ENCODE results near the gene HSP90AB1.

Gene HSP90AB1

DNA sequence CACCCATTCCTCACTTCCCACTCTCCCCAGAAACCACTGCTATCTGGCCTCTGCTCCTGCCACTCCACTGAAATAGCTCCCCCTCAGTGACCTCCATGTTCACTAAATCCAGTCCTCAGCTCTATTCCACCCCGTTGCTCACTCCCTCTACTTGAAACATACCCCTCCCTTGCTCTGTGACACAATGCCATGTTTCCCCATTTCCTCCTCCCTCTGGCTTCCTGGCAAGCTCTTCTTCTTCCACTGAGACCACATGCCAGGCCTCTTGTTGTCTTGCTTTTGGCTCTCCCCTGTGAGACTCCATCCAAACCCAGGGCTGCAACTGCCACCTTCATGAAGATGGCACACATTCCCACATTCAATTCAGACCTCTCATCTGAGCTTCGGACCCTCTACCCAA lies 37.2 kb downstream of the HSP90AB1 start:
- no peak for DNase-seq (ENCODE audit: low read depth, low spot score)
- H3K4me3 ChIP-seq (ENCODE audit: low read depth, low read length) = no peak overlapping the region
- CTCF ChIA-PET = interaction anchor here (0.8 to 3.5 kb wide), 6 partner anchors 15 to 54 kb away, joined by 3 to 19 read pairs (median 4); partner anchors contain the start of genes AARS2 and TMEM151B
- POLR2A ChIA-PET = no interaction called here
- TF ChIP-seq, protein P1, sequence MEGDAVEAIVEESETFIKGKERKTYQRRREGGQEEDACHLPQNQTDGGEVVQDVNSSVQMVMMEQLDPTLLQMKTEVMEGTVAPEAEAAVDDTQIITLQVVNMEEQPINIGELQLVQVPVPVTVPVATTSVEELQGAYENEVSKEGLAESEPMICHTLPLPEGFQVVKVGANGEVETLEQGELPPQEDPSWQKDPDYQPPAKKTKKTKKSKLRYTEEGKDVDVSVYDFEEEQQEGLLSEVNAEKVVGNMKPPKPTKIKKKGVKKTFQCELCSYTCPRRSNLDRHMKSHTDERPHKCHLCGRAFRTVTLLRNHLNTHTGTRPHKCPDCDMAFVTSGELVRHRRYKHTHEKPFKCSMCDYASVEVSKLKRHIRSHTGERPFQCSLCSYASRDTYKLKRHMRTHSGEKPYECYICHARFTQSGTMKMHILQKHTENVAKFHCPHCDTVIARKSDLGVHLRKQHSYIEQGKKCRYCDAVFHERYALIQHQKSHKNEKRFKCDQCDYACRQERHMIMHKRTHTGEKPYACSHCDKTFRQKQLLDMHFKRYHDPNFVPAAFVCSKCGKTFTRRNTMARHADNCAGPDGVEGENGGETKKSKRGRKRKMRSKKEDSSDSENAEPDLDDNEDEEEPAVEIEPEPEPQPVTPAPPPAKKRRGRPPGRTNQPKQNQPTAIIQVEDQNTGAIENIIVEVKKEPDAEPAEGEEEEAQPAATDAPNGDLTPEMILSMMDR (IDR thresholded peaks at IDR 0.05; ENCODE audit: insufficient read depth, low read length, missing control alignments) = no peak

DNA sequence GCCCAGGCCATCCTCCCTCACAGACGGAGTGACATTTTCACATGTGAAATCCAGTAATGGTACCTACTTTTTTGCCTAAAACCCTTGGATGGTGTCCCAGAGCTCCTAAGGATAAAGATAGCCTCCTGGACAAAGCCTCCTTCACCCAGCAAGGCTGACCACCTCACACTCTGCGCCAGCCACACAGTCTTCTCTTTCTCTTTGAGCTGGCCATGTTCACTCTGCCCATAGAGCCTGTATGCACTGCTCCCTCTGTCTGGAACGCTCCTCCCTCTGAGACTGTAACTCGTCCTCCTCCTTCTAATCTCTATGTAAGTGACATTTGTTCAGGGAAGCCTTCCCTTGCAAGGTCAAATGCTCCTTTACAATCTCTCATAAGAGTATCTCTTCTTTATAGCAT lies 38.0 kb downstream of the HSP90AB1 start:
- no peak overlapping the region for H3K4me3 ChIP-seq (ENCODE audit: low read depth, low read length)
- POLR2A ChIA-PET = no interaction called here
- DNase-seq (ENCODE audit: low read depth, low spot score) = no peak
- TF ChIP-seq, protein P1 (IDR thresholded peaks at IDR 0.05; ENCODE audit: insufficient read depth, low read length, missing control alignments) = no peak
- CTCF ChIA-PET = interaction anchor here (0.8 to 3.5 kb wide), 7 partner anchors 16 to 112 kb away, joined by 3 to 19 read pairs (median 4); partner anchors contain the start of genes AARS2 and TMEM151B

DNA sequence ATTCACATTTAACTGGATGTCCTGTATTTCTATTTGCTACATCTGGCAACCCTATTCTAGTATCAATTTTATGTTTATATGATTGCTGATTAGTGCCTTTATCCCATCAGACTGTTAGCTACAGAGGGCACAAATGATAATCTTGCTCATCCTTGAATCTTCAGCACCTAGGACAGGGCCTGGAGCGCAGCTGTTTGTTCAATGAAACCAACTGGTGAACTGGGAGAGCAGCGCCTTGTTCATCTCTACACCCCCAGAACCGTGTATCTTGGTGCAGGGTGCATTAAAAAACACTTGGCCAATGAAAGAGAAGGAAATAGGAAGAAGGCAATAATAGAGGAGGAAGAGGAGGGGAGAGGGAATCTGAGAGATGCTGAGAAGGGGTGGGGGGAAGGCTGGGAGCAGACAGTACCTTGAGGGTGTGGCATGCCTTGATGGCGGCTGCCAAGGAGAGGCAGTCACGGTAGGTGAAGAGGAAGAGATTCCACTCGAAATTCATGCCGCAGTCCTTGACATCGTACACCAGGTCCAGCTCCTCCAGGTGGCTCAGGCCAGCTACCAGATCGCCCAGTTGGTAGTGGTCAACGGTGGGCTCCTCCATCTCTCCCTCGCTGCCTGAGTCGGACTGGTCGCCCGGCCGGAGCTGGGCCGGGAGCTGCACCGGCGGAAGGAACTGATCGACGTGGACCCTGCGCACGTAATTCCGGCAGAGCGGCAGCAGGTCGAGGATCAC lies 38.8 kb downstream of the HSP90AB1 start:
- ChIA-PET POLR2A (no interaction called here), CTCF (interaction anchor here (0.9 to 1.6 kb wide), 4 partner anchors 18 to 113 kb away, joined by 3 to 4 read pairs (median 4); no protein-coding TSS in a partner anchor)

DNA sequence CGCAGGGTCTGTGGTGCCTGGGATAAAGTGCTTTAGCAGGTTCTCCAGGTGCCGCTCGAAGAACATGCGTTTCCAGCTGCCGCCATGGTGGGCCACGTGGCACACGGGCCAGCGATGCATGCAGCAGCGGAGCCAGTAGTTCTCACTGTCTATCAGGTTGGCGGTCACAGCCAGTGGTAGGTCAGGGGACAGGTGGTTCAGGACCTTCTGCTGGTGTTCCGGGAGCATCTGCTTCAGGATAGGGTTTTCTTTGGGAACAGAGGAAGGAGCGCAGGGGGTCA lies 39.3 kb downstream of the HSP90AB1 start:
- POLR2A ChIA-PET = no interaction called here
- DNase-seq (ENCODE audit: low read depth, low spot score) = no peak
- TF ChIP-seq, protein P1 (IDR thresholded peaks at IDR 0.05; ENCODE audit: insufficient read depth, low read length, missing control alignments) = no peak
- CTCF ChIA-PET = interaction anchor here (1.2 to 1.6 kb wide), 2 partner anchors 18 to 113 kb away, joined by 3 to 4 read pairs; no protein-coding TSS in a partner anchor
- H3K4me3 ChIP-seq (ENCODE audit: low read depth, low read length) = no peak overlapping the region

More for the DNA sequence above, 38.8 kb downstream of the HSP90AB1 start:
- TF ChIP-seq, protein P1 (IDR thresholded peaks at IDR 0.05; ENCODE audit: insufficient read depth, low read length, missing control alignments) = no peak
- DNase-seq (ENCODE audit: low read depth, low spot score) = no peak
- H3K4me3 ChIP-seq (ENCODE audit: low read depth, low read length) = no peak overlapping the region

DNA sequence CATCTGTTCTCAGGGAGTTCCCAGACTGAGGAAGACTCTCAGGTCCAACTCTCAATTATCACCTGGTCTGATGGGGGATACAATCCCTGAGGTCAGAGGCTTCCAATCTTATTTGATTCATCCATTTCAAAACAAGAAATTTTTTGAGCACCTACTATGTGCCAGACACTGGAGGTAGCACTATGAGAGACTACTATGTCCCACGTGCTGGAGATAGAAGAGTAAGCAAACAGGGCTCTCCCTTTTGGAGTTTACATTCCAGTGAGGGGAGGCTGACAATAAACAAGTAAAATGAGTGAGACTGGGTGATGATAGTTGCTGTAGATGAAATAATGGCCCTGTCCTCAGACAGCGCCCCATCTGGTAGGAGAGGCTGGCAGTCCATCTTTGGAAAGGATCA lies 39.8 kb downstream of the HSP90AB1 start:
- no peak overlapping the region for H3K4me3 ChIP-seq (ENCODE audit: low read depth, low read length)
- POLR2A ChIA-PET = no interaction called here
- CTCF ChIA-PET = interaction anchor here (3.1 kb wide), 1 partner anchor 19 kb away, joined by 17 read pairs; no protein-coding TSS in a partner anchor
- TF ChIP-seq, protein P1 (IDR thresholded peaks at IDR 0.05; ENCODE audit: insufficient read depth, low read length, missing control alignments) = no peak
- DNase-seq (ENCODE audit: low read depth, low spot score) = no peak

DNA sequence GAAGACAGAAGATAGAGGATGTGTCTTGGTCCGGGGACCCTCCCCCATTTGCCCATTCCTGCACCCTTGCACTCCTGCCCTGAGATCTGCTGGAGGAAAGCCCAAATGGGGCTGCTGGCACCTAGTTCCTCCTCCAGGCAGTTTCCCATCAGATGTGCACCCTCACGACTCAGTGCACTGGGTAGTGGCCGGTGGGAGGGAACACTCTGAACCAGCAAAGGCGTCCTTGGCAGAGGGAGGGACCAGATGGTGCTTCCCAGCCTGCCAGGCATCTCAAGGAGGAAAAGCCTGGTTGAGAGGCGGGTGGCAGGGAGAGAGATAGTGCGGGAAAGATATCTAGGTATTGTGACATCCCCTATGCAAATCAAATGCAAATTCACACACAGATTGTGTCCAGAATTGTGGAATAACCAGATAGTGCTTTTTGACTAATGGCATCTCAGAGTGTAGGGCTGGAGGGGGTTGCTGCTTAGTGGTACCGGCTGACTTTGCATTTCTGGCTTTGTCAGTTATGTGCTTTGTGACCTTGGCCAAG lies 42.9 kb downstream of the HSP90AB1 start:
- no peak for DNase-seq (ENCODE audit: low read depth, low spot score)
- POLR2A ChIA-PET = no interaction called here
- TF ChIP-seq, protein P1 (IDR thresholded peaks at IDR 0.05; ENCODE audit: insufficient read depth, low read length, missing control alignments) = no peak
- H3K4me3 ChIP-seq (ENCODE audit: low read depth, low read length) = no peak overlapping the region
- CTCF ChIA-PET = interaction anchor here (0.6 to 3.1 kb wide), 2 partner anchors 22 to 49 kb away, joined by 3 to 17 read pairs; no protein-coding TSS in a partner anchor

Measured in AG04449 (cell line).